ENCODE results near the gene HMSD. TPM values are rescaled to one million over a fixed set of nuclear protein-coding genes. Genes with fewer than 3 reads are reported as not detected.

Gene HMSD
- total RNA-seq, 4 donors from 2014 or later: not detected

DNA sequence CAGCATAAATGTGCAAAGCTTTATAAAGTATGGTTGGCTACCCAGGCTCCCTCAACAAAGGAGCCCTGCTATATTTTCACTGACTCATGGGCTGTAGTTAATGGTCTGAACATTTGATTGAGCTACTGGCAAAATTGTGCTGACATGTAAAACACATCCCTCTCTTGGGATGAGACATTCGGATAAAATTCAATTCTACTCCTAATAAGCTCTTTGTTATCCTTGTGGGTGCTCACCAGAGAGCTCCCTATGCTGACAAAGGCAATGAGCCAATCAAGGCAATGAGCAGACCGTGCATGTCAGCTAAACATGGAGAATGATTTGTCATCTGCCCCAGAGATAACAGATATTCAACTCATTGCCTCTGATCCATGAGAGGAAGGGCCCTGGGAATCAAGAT, 48.5 kb downstream of the HMSD start:
- Histone ChIP-seq H3K27me3 (no peaks in the 10 kb centered on the region), H3K4me1 (no peaks in the 10 kb centered on the region), H3K36me3 (no peaks in the 10 kb centered on the region), H3K4me3 (no peak overlapping the region), H3K27ac (no peak overlapping the region), H3K9me3 (no peaks in the 10 kb centered on the region)
- DNase-seq (ENCODE audit: low spot score in 2 of 2): no peak
- 100% methylated on average over 2 of the region's 2 CpGs for WGBS
- TF ChIP-seq, protein P1, sequence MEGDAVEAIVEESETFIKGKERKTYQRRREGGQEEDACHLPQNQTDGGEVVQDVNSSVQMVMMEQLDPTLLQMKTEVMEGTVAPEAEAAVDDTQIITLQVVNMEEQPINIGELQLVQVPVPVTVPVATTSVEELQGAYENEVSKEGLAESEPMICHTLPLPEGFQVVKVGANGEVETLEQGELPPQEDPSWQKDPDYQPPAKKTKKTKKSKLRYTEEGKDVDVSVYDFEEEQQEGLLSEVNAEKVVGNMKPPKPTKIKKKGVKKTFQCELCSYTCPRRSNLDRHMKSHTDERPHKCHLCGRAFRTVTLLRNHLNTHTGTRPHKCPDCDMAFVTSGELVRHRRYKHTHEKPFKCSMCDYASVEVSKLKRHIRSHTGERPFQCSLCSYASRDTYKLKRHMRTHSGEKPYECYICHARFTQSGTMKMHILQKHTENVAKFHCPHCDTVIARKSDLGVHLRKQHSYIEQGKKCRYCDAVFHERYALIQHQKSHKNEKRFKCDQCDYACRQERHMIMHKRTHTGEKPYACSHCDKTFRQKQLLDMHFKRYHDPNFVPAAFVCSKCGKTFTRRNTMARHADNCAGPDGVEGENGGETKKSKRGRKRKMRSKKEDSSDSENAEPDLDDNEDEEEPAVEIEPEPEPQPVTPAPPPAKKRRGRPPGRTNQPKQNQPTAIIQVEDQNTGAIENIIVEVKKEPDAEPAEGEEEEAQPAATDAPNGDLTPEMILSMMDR (IDR thresholded peaks at IDR 0.05): no peak
- TF ChIP-seq POLR2A (IDR thresholded peaks at IDR 0.05) (no peak), POLR2AphosphoS5 (IDR thresholded peaks at IDR 0.05) (no peak), EP300 (IDR thresholded peaks at IDR 0.05) (no peak)

DNA sequence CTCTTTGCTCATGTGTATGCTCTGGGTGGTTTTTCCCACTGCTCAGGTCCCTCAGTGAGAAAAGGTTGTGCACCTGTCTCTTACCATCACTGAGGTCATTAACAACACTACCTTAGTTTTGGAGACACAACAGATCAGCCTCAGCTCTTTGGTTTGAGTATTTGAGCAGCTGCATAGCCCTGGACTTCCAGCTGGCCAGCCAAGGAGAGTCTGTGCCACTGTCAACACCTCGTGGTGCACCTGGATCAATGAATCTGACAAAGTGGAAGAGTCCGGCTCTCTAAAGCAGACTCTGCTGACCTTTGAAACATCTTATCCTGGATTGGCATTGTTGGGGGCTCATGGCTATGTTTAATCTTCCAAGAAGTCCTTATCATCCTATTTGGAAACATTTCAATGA, 50.8 kb downstream of the HMSD start:
- no peak overlapping the region for H3K27ac ChIP-seq
- 77% methylated on average over 2 of the region's 2 CpGs for WGBS
- no peak for DNase-seq (ENCODE audit: low spot score in 2 of 2)
- H3K4me1 ChIP-seq: no peaks in the 10 kb centered on the region
- no peaks in the 10 kb centered on the region for H3K9me3 ChIP-seq
- H3K4me3 ChIP-seq: no peak overlapping the region
- H3K27me3 ChIP-seq: no peaks in the 10 kb centered on the region
- peaks cover 2% of the 10 kb centered on the region for H3K36me3 ChIP-seq
- TF ChIP-seq, protein P1 (IDR thresholded peaks at IDR 0.05): no peak
- TF ChIP-seq POLR2AphosphoS5 (IDR thresholded peaks at IDR 0.05): no peak
- TF ChIP-seq EP300 (IDR thresholded peaks at IDR 0.05): no peak
- TF ChIP-seq POLR2A (IDR thresholded peaks at IDR 0.05): no peak

DNA sequence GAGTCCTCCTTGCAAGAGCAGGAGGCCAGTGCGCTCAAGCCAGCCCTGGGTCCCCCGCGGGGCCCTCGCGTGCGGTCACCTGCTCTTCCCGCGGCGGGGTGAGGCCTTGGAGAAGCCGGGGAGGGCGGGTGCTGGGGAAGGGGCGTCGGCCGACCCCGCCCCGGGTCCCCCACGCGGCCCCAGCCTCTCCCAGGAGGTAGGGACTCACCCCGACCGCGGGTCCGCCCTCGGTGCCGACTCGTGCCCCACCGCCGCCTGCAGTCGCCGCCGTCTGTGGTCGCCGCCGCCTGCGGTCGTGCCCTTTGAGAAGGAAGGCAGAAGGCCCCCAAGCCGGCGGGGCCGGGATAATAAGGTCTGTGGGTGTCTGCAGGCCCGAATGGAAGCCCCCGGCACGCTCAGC, 53.5 kb downstream of the HMSD start:
- no peak for DNase-seq (ENCODE audit: low spot score in 2 of 2)
- 62% methylated on average over 17 of the region's 41 CpGs for WGBS
- no peaks in the 10 kb centered on the region for H3K4me1 ChIP-seq
- H3K4me3 ChIP-seq: no peak overlapping the region
- peaks cover 4% of the 10 kb centered on the region for H3K36me3 ChIP-seq
- no peaks in the 10 kb centered on the region for H3K9me3 ChIP-seq
- TF ChIP-seq EP300 (IDR thresholded peaks at IDR 0.05) (no peak), POLR2A (IDR thresholded peaks at IDR 0.05) (no peak)
- no peak overlapping the region for H3K27ac ChIP-seq
- no peaks in the 10 kb centered on the region for H3K27me3 ChIP-seq

DNA sequence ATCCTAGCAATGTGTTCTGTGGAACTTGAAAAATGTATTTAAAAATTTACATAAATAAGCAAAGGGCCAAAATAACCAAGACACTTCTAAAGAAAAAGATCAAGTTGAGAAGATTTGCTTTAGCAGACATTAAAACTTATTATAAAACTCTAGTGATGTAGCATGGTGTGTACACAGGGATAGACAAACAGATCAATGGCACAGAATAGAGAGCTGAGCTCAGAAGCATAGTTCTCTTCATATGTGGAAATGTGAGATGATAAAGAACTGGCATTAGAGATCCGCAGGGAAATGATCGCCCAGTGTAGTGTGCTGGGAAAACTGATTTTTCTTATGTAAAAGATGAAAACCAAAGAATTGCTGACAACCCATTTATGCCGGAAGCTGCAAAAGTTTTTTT, 60.2 kb downstream of the HMSD start:
- Histone ChIP-seq H3K4me3 (no peak overlapping the region), H3K27ac (no peak overlapping the region), H3K9me3 (no peaks in the 10 kb centered on the region), H3K36me3 (peaks cover 4% of the 10 kb centered on the region), H3K4me1 (no peaks in the 10 kb centered on the region), H3K27me3 (no peaks in the 10 kb centered on the region)
- no peak for TF ChIP-seq EP300 (IDR thresholded peaks at IDR 0.05)
- no peak for TF ChIP-seq POLR2AphosphoS5 (IDR thresholded peaks at IDR 0.05)
- no peak for TF ChIP-seq POLR2A (IDR thresholded peaks at IDR 0.05)
- TF ChIP-seq, protein P1 (IDR thresholded peaks at IDR 0.05): no peak
- DNase-seq (ENCODE audit: low spot score in 2 of 2): no peak
- 97% methylated on average over 3 of the region's 3 CpGs for WGBS

Other genes with a start within 250 kb of the HMSD start
- gene SERPINB11, start 246.3 kb upstream of the HMSD start, total RNA-seq: under 1 TPM in 1 of 4 donors, not detected in 3; 0.45 TPM
- gene SERPINB7, start 173.9 kb upstream of the HMSD start, total RNA-seq: 100 to 1,000 TPM in 2 of 4 donors, 10 to 100 TPM in 2; 24.1 to 214 (median 105) TPM
- 100 to 1,000 TPM in 2 of 4 donors, 10 to 100 TPM in 2; 35.0 to 190 (median 114) TPM for gene SERPINB2, start 61.6 kb upstream of the HMSD start, total RNA-seq
- 1 to 10 TPM in 2 of 4 donors, under 1 TPM in 1, not detected in 1; 0.21 to 1.9 (median 1.0) TPM for gene SERPINB10, start 41.3 kb upstream of the HMSD start, total RNA-seq
- gene SERPINB8, start 20.8 kb downstream of the HMSD start, total RNA-seq: 10 to 100 TPM; 47.3 to 64.2 (median 60.5) TPM
- not detected for gene LINC00305, start 199.8 kb downstream of the HMSD start, total RNA-seq

All from suprapubic skin (tissue), 4 donors.